Epithelial cell of proximal tubule (primary cell): ENCODE data around the gene EIPR1. TPM values are rescaled to one million over a fixed set of nuclear protein-coding genes. Genes with fewer than 3 reads are reported as not detected.
"Not testable (repeated sequence)": the region's sequence is repeated elsewhere in the genome, so short reads cannot be mapped to it uniquely, and the experiment has no call there.

Experiments
- DNase-seq: peaks from one replicate; pipeline ENCODE4 v3.0.0-alpha.2; 2011; ENCODE audit warnings: low read depth
- H3K4me3 ChIP-seq: 2 replicates; pipeline ENCODE4 v1.5.1; 2011; ENCODE audit warnings: low read depth, mild to moderate bottlenecking, low read length
- total RNA-seq: library from RNA; depleted of rRNA; stranded (reverse); fragments of >200 nt; gene quantifications from 2 replicates; pipeline ENCODE4 v1.2.3, GENCODE V29; 2015
- TF ChIP-seq, protein P1 (sequence below): conservative IDR thresholded peaks from 2 replicates; pipeline ENCODE4 v1.5.1; 2012; ENCODE audit warnings: low read depth, mild to moderate bottlenecking, low read length

Gene EIPR1
- total RNA-seq, 1 donor from 2014 or later: 43.9 TPM

GRCh38 chr2:3182848-3183247 lies 194.8 kb downstream of the EIPR1 start:
- TF ChIP-seq, protein P1, sequence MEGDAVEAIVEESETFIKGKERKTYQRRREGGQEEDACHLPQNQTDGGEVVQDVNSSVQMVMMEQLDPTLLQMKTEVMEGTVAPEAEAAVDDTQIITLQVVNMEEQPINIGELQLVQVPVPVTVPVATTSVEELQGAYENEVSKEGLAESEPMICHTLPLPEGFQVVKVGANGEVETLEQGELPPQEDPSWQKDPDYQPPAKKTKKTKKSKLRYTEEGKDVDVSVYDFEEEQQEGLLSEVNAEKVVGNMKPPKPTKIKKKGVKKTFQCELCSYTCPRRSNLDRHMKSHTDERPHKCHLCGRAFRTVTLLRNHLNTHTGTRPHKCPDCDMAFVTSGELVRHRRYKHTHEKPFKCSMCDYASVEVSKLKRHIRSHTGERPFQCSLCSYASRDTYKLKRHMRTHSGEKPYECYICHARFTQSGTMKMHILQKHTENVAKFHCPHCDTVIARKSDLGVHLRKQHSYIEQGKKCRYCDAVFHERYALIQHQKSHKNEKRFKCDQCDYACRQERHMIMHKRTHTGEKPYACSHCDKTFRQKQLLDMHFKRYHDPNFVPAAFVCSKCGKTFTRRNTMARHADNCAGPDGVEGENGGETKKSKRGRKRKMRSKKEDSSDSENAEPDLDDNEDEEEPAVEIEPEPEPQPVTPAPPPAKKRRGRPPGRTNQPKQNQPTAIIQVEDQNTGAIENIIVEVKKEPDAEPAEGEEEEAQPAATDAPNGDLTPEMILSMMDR: no peak
- no peak overlapping the region for H3K4me3 ChIP-seq
- no peak for DNase-seq

GRCh38 chr2:3181416-3182010 lies 196.1 kb downstream of the EIPR1 start:
- H3K4me3 ChIP-seq: no peak overlapping the region
- TF ChIP-seq, protein P1: no peak
- DNase-seq: no peak

DNA sequence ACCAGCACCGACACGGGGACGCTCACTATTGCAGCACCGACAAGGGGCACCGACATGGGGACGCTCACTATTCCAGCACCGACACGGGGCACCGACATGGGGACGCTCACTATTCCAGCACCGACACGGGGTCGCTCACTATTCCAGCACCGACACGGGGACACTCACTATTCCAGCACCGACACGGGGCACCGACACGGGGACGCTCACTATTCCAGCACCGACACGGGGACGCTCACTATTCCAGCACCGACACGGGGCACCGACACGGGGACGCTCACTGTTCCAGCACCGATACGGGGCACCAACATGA lies 196.8 kb downstream of the EIPR1 start:
- H3K4me3 ChIP-seq: not testable (repeated sequence)

GRCh38 chr2:3180082-3180908 lies 197.3 kb downstream of the EIPR1 start:
- TF ChIP-seq, protein P1: no peak
- no peak overlapping the region for H3K4me3 ChIP-seq
- DNase-seq: no peak

More for the DNA sequence above, 196.8 kb downstream of the EIPR1 start:
- not testable (repeated sequence) for DNase-seq

DNA sequence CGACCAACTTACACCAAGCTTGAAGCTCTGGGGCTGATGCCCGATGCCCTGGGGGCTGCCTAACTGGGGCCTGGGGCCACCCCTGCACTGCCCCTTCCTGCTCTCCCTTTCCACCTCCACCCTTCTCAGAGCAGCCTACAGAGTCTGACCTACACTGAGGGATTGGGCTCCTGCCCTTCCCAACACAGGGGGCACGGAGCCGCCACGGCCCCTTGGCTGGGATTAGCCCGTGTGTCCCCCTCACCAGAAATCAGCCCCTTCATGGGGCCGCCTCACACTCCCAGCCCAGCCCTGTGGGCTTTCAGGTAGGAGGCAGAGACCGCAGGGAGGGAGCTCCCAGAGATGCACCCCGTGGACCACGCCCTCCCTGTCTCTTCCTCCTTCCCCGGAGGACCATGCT lies 198.0 kb downstream of the EIPR1 start:
- DNase-seq: no peak
- H3K4me3 ChIP-seq: no peak overlapping the region
- TF ChIP-seq, protein P1: no peak

- DNase-seq: no peak
- TF ChIP-seq, protein P1: peak; percentile 34
- H3K4me3 ChIP-seq: no peak overlapping the region
Observed at GRCh38 chr2:3179208-3179607, 198.4 kb downstream of the EIPR1 start.

DNA sequence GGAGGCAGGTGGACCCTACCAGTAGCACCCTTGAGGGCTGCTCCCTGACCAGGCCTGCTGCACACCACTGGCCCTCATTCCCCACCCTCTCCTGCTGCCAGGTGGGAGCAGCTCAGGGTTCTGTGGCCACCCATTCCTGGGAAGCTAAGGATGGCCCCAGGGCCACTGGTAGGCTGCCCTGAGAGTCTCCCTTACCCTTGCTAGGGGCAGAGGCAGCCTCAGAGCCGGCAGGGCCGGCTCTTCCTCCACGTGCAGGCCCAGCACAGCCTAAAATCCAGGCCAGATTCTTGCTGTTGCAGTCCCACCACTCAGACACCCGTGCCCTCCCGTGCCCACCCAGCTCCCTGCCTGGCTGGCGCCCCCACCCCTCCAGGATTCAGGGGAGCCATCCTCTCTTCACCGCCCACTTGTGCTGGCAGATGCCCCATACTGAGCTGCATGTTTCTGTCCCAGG lies 199.0 kb downstream of the EIPR1 start:
- no peak for DNase-seq
- TF ChIP-seq, protein P1: no peak
- H3K4me3 ChIP-seq: no peak overlapping the region
